Activated naive CD4-positive, alpha-beta T cell treated with anti-CD3 and anti-CD28 coated beads for 36 hours (primary cell): ENCODE data around the gene PDIK1L. TPM values are rescaled to one million over a fixed set of nuclear protein-coding genes. Genes with fewer than 3 reads are reported as not detected.

ENCODE experiments used
- CTCF ChIA-PET: fragments of 350-600 bp; sonication (Branson Sonifier 250); formaldehyde crosslinking; loops from one replicate; lab custom pipeline; 2021; ENCODE audit warnings: antibody characterized with exemption; lab: Charles Lee
- DNase-seq: peaks from one replicate; pipeline ENCODE4 v3.0.0-alpha.2; 2020
- H3K27ac Mint-ChIP-seq: one replicate; pipeline ENCODE4 v1.8.0; 2021; ENCODE audit warnings: mild to moderate bottlenecking, mixed read lengths
- H3K27me3 Mint-ChIP-seq: one replicate; pipeline ENCODE4 v1.8.0; 2021; ENCODE audit warnings: low read depth, mixed read lengths
- H3K36me3 Mint-ChIP-seq: one replicate; pipeline ENCODE4 v1.8.0; 2021; ENCODE audit warnings: low read depth, mixed read lengths
- H3K4me1 Mint-ChIP-seq: one replicate; pipeline ENCODE4 v1.8.0; 2021; ENCODE audit warnings: low read depth, mixed read lengths
- H3K4me3 Mint-ChIP-seq: one replicate; pipeline ENCODE4 v1.8.0; 2021; ENCODE audit warnings: mild to moderate bottlenecking, moderate library complexity, mixed read lengths
- H3K9me3 Mint-ChIP-seq: one replicate; pipeline ENCODE4 v1.8.0; 2021; ENCODE audit warnings: mixed read lengths
- intact Hi-C: fragments of 100-400 bp; cut with micrococcal nuclease; formaldehyde crosslinking; loops from one replicate; pipeline ENCODE4 v1.15.1; 2023
- total RNA-seq, 2 experiments: library from RNA; stranded (reverse); gene quantifications; one replicate each; pipeline ENCODE4 v1.2.3, GENCODE V29; 2021

Gene PDIK1L
- total RNA-seq, 2 experiments from 2014 or later: 20.5 to 21.4 TPM

- no peak overlapping the region for H3K4me3 Mint-ChIP-seq
- H3K4me1 Mint-ChIP-seq: no peaks in the 10 kb centered on the region
- CTCF ChIA-PET: interaction anchor here (0.6 to 1.1 kb wide), 2 partner anchors 13 to 335 kb away, joined by 3 to 4 read pairs; no protein-coding TSS in a partner anchor
- no peaks in the 10 kb centered on the region for H3K9me3 Mint-ChIP-seq
- no peaks in the 10 kb centered on the region for H3K36me3 Mint-ChIP-seq
- intact Hi-C loops: no loop called here
- DNase-seq: no peak
- H3K27ac Mint-ChIP-seq: no peak overlapping the region
- no peaks in the 10 kb centered on the region for H3K27me3 Mint-ChIP-seq
Measured at GRCh38 chr1:26078286-26079177, 33.1 kb upstream of the PDIK1L start.

GRCh38 chr1:26079178-26079563 is 32.5 kb upstream of the PDIK1L start:
- Mint-ChIP-seq H3K36me3 (no peaks in the 10 kb centered on the region), H3K9me3 (no peaks in the 10 kb centered on the region), H3K4me1 (no peaks in the 10 kb centered on the region), H3K27me3 (peaks cover 2% of the 10 kb centered on the region), H3K27ac (no peak overlapping the region), H3K4me3 (no peak overlapping the region)
- CTCF ChIA-PET: no interaction called here
- intact Hi-C loops: no loop called here
- DNase-seq: no peak

- Mint-ChIP-seq H3K27ac (no peak overlapping the region), H3K4me3 (no peak overlapping the region), H3K27me3 (peaks cover 4% of the 10 kb centered on the region), H3K36me3 (no peaks in the 10 kb centered on the region), H3K9me3 (no peaks in the 10 kb centered on the region), H3K4me1 (no peaks in the 10 kb centered on the region)
- no peak for DNase-seq
- CTCF ChIA-PET: no interaction called here
- intact Hi-C loops: no loop called here
Measured at GRCh38 chr1:26079960-26080814, 31.4 kb upstream of the PDIK1L start.

GRCh38 chr1:26081267-26082019 is 30.2 kb upstream of the PDIK1L start:
- intact Hi-C loops: no loop called here
- H3K4me3 Mint-ChIP-seq: no peak overlapping the region
- CTCF ChIA-PET: interaction anchor here (1.0 kb wide), 1 partner anchor 45 kb away, joined by 3 read pairs; no protein-coding TSS in a partner anchor
- H3K4me1 Mint-ChIP-seq: no peaks in the 10 kb centered on the region
- DNase-seq: no peak
- H3K9me3 Mint-ChIP-seq: no peaks in the 10 kb centered on the region
- peaks cover 4% of the 10 kb centered on the region for H3K27me3 Mint-ChIP-seq
- no peaks in the 10 kb centered on the region for H3K36me3 Mint-ChIP-seq
- H3K27ac Mint-ChIP-seq: no peak overlapping the region

- Mint-ChIP-seq H3K27me3 (peaks cover 4% of the 10 kb centered on the region), H3K4me1 (no peaks in the 10 kb centered on the region), H3K36me3 (no peaks in the 10 kb centered on the region), H3K4me3 (no peak overlapping the region), H3K9me3 (no peaks in the 10 kb centered on the region), H3K27ac (no peak overlapping the region)
- intact Hi-C loops: no loop called here
- CTCF ChIA-PET: interaction anchor here (1.0 kb wide), 1 partner anchor 46 kb away, joined by 3 read pairs; no protein-coding TSS in a partner anchor
- no peak for DNase-seq
Measured at GRCh38 chr1:26082020-26082350, 29.6 kb upstream of the PDIK1L start.

GRCh38 chr1:26083208-26083607 is 28.4 kb upstream of the PDIK1L start:
- Mint-ChIP-seq H3K4me3 (no peak overlapping the region), H3K9me3 (no peaks in the 10 kb centered on the region), H3K27me3 (peaks cover 4% of the 10 kb centered on the region), H3K4me1 (no peaks in the 10 kb centered on the region), H3K27ac (no peak overlapping the region), H3K36me3 (no peaks in the 10 kb centered on the region)
- intact Hi-C loops: no loop called here
- CTCF ChIA-PET: interaction anchor here (1.0 kb wide), 1 partner anchor 62 kb away, joined by 5 read pairs; no protein-coding TSS in a partner anchor
- no peak for DNase-seq

GRCh38 chr1:26084091-26084561 is 27.5 kb upstream of the PDIK1L start:
- Mint-ChIP-seq H3K36me3 (no peaks in the 10 kb centered on the region), H3K9me3 (no peaks in the 10 kb centered on the region), H3K4me3 (no peak overlapping the region), H3K27me3 (peaks cover 4% of the 10 kb centered on the region), H3K27ac (no peak overlapping the region), H3K4me1 (no peaks in the 10 kb centered on the region)
- DNase-seq: no peak
- CTCF ChIA-PET: interaction anchor here (1.0 to 3.8 kb wide), 2 partner anchors 61 kb away, joined by 5 to 11 read pairs; no protein-coding TSS in a partner anchor
- intact Hi-C loops: no loop called here

GRCh38 chr1:26084844-26085243 is 26.8 kb upstream of the PDIK1L start:
- CTCF ChIA-PET: interaction anchor here (1.5 to 3.8 kb wide), 2 partner anchors 49 to 61 kb away, joined by 4 to 11 read pairs; no protein-coding TSS in a partner anchor
- DNase-seq: no peak
- H3K27me3 Mint-ChIP-seq: peaks cover 4% of the 10 kb centered on the region
- H3K4me1 Mint-ChIP-seq: no peaks in the 10 kb centered on the region
- no peak overlapping the region for H3K27ac Mint-ChIP-seq
- H3K9me3 Mint-ChIP-seq: no peaks in the 10 kb centered on the region
- H3K36me3 Mint-ChIP-seq: no peaks in the 10 kb centered on the region
- intact Hi-C loops: no loop called here
- H3K4me3 Mint-ChIP-seq: no peak overlapping the region

- CTCF ChIA-PET: no interaction called here
- H3K27ac Mint-ChIP-seq: no peak overlapping the region
Measured at GRCh38 chr1:26089125-26089524, 22.5 kb upstream of the PDIK1L start.

GRCh38 chr1:26090893-26091292 is 20.7 kb upstream of the PDIK1L start:
- Mint-ChIP-seq H3K4me3 (no peak overlapping the region), H3K27ac (no peak overlapping the region), H3K36me3 (no peaks in the 10 kb centered on the region), H3K9me3 (no peaks in the 10 kb centered on the region), H3K27me3 (peaks cover 13% of the 10 kb centered on the region), H3K4me1 (no peaks in the 10 kb centered on the region)
- intact Hi-C loops: no loop called here
- CTCF ChIA-PET: interaction anchor here (1.2 to 1.6 kb wide), 4 partner anchors 13 to 55 kb away, joined by 3 to 7 read pairs (median 4); no protein-coding TSS in a partner anchor
- DNase-seq: no peak

More at GRCh38 chr1:26089125-26089524, 22.5 kb upstream of the PDIK1L start:
- H3K4me3 Mint-ChIP-seq: no peak overlapping the region
- intact Hi-C loops: no loop called here
- H3K27me3 Mint-ChIP-seq: peaks cover 16% of the 10 kb centered on the region
- H3K9me3 Mint-ChIP-seq: no peaks in the 10 kb centered on the region
- H3K4me1 Mint-ChIP-seq: no peaks in the 10 kb centered on the region
- no peak for DNase-seq
- no peaks in the 10 kb centered on the region for H3K36me3 Mint-ChIP-seq

GRCh38 chr1:26092422-26092821 is 19.2 kb upstream of the PDIK1L start:
- Mint-ChIP-seq H3K4me3 (no peak overlapping the region), H3K4me1 (no peaks in the 10 kb centered on the region), H3K36me3 (no peaks in the 10 kb centered on the region), H3K27me3 (peaks cover 13% of the 10 kb centered on the region), H3K27ac (no peak overlapping the region), H3K9me3 (no peaks in the 10 kb centered on the region)
- CTCF ChIA-PET: no interaction called here
- no peak for DNase-seq
- intact Hi-C loops: no loop called here
